Endometrial microvascular endothelial cells (primary cell): ENCODE results near the gene DMRTA1. TPM values are rescaled to one million over a fixed set of nuclear protein-coding genes. Genes with fewer than 3 reads are reported as not detected.
"Not testable (repeated sequence)": the region's sequence is repeated elsewhere in the genome, so short reads cannot be mapped to it uniquely, and the experiment has no call there.

Experiments
- in situ Hi-C: cut with HindIII; loops from 2 replicates; pipeline ENCODE4 v1.10.0; 2017; ENCODE audit warnings: low sequenced_read_pairs, low pct_unique_long_range_greater_than_20kb; ENCODE audit errors: inconsistent ontology term
- total RNA-seq: library from RNA; depleted of rRNA; stranded (reverse); fragments of >200 nt; gene quantifications from one replicate; pipeline ENCODE4 v1.2.3, GENCODE V29; 2015; ENCODE audit errors: inconsistent ontology term

The DMRTA1 gene
- total RNA-seq, 1 donor from 2014 or later = under 0.01 TPM

DNA sequence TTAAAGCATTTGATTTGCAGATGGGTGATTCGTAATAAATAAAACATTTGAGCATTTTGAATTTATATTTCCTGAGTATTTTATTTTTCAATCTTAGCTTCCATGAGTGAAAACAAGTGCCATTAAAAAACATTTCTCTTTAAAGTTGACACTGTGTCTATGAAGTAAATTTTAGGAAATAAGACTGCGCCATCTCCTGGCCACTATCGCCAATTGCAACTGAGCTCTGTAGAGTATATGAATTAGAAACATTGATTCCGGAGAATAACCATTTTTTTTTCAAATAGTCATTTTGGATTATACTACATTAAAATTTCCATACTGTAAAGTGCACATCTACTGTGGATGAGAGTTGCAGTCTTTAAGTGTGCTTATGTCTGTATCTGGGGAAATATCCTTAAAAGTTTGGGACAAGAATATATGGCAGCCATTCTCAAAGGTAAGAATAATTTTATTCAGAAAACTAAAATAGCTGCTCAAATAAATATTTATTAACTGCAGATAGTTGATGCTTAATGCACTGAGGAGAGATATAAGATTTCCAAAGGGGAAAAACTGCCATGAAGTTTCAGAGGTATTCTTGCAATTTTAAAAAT lies 5.9 kb downstream of the DMRTA1 start:
- in situ Hi-C loops = no loop called here

DNA sequence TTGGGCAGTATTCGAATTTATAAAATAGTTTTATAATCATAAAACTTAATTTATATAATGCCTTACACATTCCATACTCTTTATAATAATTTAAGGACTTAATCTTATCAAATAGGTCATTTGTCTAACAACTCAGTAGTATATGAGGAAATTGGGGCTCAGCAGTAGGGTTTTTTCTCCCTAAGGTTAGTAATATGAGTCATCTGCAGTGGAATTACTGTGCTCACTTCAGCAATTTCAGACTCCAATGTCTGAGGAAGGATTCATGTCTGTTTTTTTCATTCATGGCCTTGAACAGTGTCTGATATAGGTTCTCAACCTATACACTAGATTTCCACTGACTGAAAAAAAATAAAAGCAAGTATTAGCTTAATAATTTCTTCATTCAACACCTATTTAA lies 7.4 kb downstream of the DMRTA1 start:
- in situ Hi-C loops = no loop called here

DNA sequence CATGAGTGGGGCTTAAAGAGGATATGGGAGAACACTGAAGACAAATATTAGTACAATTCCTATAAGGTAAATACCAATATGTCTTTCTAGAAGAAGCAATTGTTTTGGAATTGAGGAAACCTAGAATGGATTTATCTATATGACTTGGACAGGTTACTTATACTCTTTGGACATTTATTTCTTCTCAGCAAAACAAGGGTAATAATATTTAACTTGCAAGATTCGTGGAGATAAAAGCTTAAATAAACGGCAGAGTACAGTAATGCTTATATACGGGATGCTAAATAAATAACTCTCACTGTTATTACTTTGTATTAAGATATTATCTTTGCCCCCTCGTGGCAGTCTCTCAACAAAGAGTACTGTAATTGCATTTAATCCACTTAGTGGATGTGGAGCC lies 8.6 kb downstream of the DMRTA1 start:
- in situ Hi-C loops = no loop called here

DNA sequence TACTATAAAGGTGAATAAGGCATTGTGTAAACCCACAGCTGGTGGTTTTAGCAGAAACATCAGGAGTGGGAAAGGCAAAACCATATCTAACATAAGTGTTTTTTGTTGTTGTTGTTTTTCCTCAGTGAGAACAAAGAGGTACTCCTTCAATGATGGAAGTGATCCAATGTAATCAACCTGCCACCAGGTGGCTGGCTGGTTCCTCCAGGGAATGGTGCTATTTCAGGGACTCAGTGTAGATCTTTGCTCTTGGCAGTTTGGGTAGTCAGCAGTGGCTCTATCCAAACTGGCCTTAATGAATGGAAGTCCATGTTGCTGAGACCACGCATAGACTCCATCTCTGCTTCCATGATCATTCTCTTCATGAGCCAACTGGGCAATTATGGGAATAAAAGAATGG lies 10.8 kb downstream of the DMRTA1 start:
- in situ Hi-C loops = no loop called here

DNA sequence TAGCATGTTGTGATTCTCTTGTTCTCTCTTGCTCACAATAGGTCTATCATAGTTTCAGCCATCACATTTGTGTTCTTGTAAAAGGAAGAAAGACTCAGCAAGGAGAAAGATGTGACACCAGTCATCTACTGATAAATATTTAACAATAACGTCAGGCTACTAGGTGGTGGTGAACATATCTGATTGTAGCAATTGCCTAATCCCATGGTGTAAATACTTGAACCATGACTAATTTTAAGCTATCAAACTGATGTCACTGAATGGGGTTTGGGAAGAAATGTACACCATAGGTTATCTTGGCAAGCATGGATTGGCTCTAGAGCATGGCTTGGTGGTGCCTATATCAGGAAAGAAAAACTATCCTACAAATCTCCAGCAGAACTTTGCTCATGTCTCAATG lies 16.6 kb downstream of the DMRTA1 start:
- in situ Hi-C loops = no loop called here

DNA sequence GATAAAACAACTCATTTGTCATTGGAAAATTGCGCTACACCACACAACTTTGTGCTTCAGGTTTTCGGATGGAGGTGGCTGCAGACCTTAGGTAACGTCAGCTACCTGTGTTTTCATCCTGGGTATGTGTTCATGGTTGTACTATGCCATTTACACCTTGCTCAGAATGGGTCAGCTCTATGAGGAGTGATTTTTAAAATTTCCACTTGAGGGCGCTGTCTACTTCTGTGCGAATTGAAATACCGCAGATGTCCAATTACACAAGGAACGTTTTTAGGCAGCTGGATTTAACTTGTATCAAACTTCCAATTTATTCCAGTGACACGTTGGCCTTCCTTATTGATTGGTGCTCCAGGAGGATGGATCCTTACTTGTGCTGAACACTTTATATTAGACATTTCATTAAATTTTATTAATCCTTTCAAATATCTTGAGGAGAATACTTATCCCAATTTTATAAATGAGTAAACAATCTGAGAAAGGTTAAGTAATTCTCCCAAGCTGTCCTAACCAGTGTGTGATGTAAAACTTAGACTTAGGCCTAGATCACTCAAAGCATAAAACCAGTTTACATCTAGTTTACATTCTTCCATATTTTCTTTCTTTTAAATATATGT lies 23.4 kb downstream of the DMRTA1 start:
- in situ Hi-C loops = no loop called here

DNA sequence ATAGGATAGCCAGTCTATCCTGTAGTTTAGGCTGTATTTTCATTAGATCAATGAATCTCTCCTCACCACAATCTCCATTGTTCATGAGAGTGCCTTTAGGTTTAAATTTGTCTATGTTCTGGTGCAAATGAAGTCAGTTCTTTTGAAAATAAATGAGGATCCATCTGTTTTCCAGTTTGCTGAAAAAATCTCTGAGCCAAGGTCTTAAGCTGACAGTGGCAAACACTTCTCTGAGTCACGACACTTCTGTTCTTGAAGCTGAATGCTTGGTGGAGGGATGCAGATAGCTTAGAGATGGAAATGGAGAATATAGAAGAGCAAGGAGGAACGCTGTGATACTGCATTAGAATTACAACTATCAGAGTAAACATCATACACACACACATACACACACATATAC lies 34.9 kb downstream of the DMRTA1 start:
- in situ Hi-C loops = no loop called here

DNA sequence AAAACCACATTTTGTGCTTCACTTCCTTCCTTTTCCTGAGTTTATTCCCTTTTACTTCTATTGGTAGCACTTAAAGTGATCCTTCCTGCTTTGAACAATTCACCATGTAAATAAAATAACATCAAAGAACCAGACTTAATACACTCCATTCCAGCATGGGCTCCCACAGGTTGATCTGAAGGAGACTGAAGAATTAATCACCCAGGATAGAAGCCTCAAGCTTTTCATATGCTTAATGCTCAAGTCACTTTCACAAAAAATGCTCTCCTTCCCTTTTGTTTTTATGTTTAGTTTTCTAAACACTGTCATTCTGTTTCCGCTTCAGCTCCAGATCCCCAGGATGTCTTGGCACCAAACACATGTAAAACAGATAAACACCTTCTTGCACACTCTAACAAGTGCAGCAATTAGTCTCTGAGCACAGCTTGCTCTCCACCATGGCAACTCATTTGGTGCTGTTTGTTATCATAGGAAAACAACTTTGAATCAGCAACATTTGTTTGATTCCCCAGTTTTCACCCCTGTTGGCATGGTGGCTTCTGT lies 37.0 kb downstream of the DMRTA1 start:
- in situ Hi-C loops = no loop called here

DNA sequence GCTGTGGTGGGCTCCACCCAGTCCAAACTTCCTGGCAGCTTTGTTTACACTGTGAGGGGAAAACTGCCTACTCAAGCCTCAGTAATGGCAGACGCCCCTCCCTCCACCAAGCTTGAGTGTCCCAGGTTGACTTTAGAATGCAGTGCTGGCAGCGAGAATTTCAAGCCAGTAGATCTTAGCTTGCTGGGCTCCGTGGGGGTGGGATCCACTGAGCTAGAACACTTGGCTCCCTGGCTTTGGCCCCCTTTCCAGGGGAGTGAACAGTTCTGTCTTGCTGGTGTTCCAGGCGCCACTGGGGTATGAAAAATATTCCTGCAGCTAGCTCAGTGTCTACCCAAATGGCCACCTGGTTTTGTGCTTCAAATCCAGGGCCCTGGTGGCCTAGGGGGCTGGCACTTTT lies 49.6 kb downstream of the DMRTA1 start:
- in situ Hi-C loops = not testable (repeated sequence)
